ENCODE measurements around the gene PTPN23.
A peak's percentile ranks its signal among the peaks of the same experiment; 100 is the strongest.

PTPN23 gene

GRCh38 chr3:47410801-47411646, 30.2 kb downstream of the PTPN23 start:
- Histone ChIP-seq H3K9me3 (ENCODE audit: control insufficient read depth, low read length) (no peaks in the 10 kb centered on the region), H3K4me3 (ENCODE audit: insufficient read depth in 1 of 2, low read depth in 1 of 2, low read length in 2 of 2) (no peak overlapping the region), H2BK12ac (ENCODE audit: low read length in 2 of 2) (no peak overlapping the region), H4K91ac (ENCODE audit: low read length) (no peak overlapping the region), H2AFZ (ENCODE audit: low read depth, low read length) (no peak overlapping the region), H3K14ac (ENCODE audit: low read length in 2 of 2) (no peak overlapping the region), H4K8ac (ENCODE audit: low read length) (no peak overlapping the region), H3K27ac (ENCODE audit: low read length, poor library complexity, severe bottlenecking) (no peak overlapping the region), H3K4ac (ENCODE audit: low read depth in 1 of 2, low read length in 2 of 2) (no peak overlapping the region), H3K9ac (ENCODE audit: low read length) (no peak overlapping the region), H2BK5ac (ENCODE audit: low read depth, low read length, poor library complexity, severe bottlenecking) (no peak overlapping the region), H2BK15ac (ENCODE audit: low read depth, poor library complexity, severe bottlenecking) (no peak overlapping the region), H3K4me1 (ENCODE audit: control insufficient read depth, insufficient read depth, low read depth, low read length) (peaks cover 24% of the 10 kb centered on the region), H2AK5ac (ENCODE audit: low read length, severe bottlenecking) (no peak overlapping the region), H3K4me2 (ENCODE audit: low read length, poor library complexity, severe bottlenecking) (no peak overlapping the region), H3K79me1 (replicated peaks; ENCODE audit: low read length, poor library complexity, severe bottlenecking) (peaks cover 22% of the 10 kb centered on the region), H3K27me3 (ENCODE audit: control insufficient read depth in 1 of 2, insufficient read depth in 1 of 2, low read length in 2 of 2) (no peaks in the 10 kb centered on the region), H3K36me3 (ENCODE audit: control insufficient read depth in 1 of 2, insufficient read depth in 2 of 2, low read depth in 1 of 2, low read length in 2 of 2) (peaks cover 85 to 94% of the 10 kb centered on the region in 2 experiments), H2BK120ac (ENCODE audit: low read depth, low read length) (no peak overlapping the region), H3K23ac (ENCODE audit: low read length in 2 of 2) (no peak overlapping the region), H3K18ac (ENCODE audit: low read depth in 1 of 2, low read length in 2 of 2) (no peak overlapping the region)
- 98% methylated on average over 30 of the region's 30 CpGs for WGBS
- no peak for DNase-seq

- Histone ChIP-seq H2AFZ (ENCODE audit: low read depth, low read length) (no peak overlapping the region), H3K14ac (ENCODE audit: low read length in 2 of 2) (no peak overlapping the region), H3K4ac (ENCODE audit: low read depth in 1 of 2, low read length in 2 of 2) (no peak overlapping the region), H3K27me3 (ENCODE audit: control insufficient read depth in 1 of 2, insufficient read depth in 1 of 2, low read length in 2 of 2) (no peaks in the 10 kb centered on the region), H3K27ac (ENCODE audit: low read length, poor library complexity, severe bottlenecking) (no peak overlapping the region), H4K91ac (ENCODE audit: low read length) (peak overlapping the region; percentile 19), H2BK120ac (ENCODE audit: low read depth, low read length) (no peak overlapping the region), H3K4me1 (ENCODE audit: control insufficient read depth, insufficient read depth, low read depth, low read length) (peaks cover 25% of the 10 kb centered on the region), H2BK5ac (ENCODE audit: low read depth, low read length, poor library complexity, severe bottlenecking) (no peak overlapping the region), H3K79me1 (replicated peaks; ENCODE audit: low read length, poor library complexity, severe bottlenecking) (peaks cover 22% of the 10 kb centered on the region), H3K18ac (ENCODE audit: low read depth in 1 of 2, low read length in 2 of 2) (no peak overlapping the region), H3K4me2 (ENCODE audit: low read length, poor library complexity, severe bottlenecking) (no peak overlapping the region), H4K8ac (ENCODE audit: low read length) (no peak overlapping the region), H3K9ac (ENCODE audit: low read length) (no peak overlapping the region), H3K9me3 (ENCODE audit: control insufficient read depth, low read length) (no peaks in the 10 kb centered on the region), H2BK12ac (ENCODE audit: low read length in 2 of 2) (no peak overlapping the region), H3K23ac (ENCODE audit: low read length in 2 of 2) (no peak overlapping the region), H3K36me3 (ENCODE audit: control insufficient read depth in 1 of 2, insufficient read depth in 2 of 2, low read depth in 1 of 2, low read length in 2 of 2) (peaks cover 82 to 90% of the 10 kb centered on the region in 2 experiments), H3K4me3 (ENCODE audit: insufficient read depth in 1 of 2, low read depth in 1 of 2, low read length in 2 of 2) (no peak overlapping the region), H2BK15ac (ENCODE audit: low read depth, poor library complexity, severe bottlenecking) (no peak overlapping the region), H2AK5ac (ENCODE audit: low read length, severe bottlenecking) (no peak overlapping the region)
- WGBS, result 97% methylated on average over 24 of the region's 24 CpGs
- DNase-seq, result no peak
Measured at GRCh38 chr3:47411696-47412452, 31.1 kb downstream of the PTPN23 start.

GRCh38 chr3:47412453-47412756, 31.6 kb downstream of the PTPN23 start:
- Histone ChIP-seq H2AK5ac (ENCODE audit: low read length, severe bottlenecking) (no peak overlapping the region), H4K8ac (ENCODE audit: low read length) (no peak overlapping the region), H2BK15ac (ENCODE audit: low read depth, poor library complexity, severe bottlenecking) (no peak overlapping the region), H3K18ac (ENCODE audit: low read depth in 1 of 2, low read length in 2 of 2) (no peak overlapping the region), H2BK12ac (ENCODE audit: low read length in 2 of 2) (no peak overlapping the region), H3K14ac (ENCODE audit: low read length in 2 of 2) (no peak overlapping the region), H2AFZ (ENCODE audit: low read depth, low read length) (no peak overlapping the region), H3K4me1 (ENCODE audit: control insufficient read depth, insufficient read depth, low read depth, low read length) (peaks cover 28% of the 10 kb centered on the region), H4K91ac (ENCODE audit: low read length) (no peak overlapping the region), H3K4ac (ENCODE audit: low read depth in 1 of 2, low read length in 2 of 2) (no peak overlapping the region), H3K9ac (ENCODE audit: low read length) (no peak overlapping the region), H3K79me1 (replicated peaks; ENCODE audit: low read length, poor library complexity, severe bottlenecking) (peaks cover 18% of the 10 kb centered on the region), H3K23ac (ENCODE audit: low read length in 2 of 2) (no peak overlapping the region), H3K4me2 (ENCODE audit: low read length, poor library complexity, severe bottlenecking) (no peak overlapping the region), H3K4me3 (ENCODE audit: insufficient read depth in 1 of 2, low read depth in 1 of 2, low read length in 2 of 2) (no peak overlapping the region), H3K27me3 (ENCODE audit: control insufficient read depth in 1 of 2, insufficient read depth in 1 of 2, low read length in 2 of 2) (no peaks in the 10 kb centered on the region), H3K9me3 (ENCODE audit: control insufficient read depth, low read length) (no peaks in the 10 kb centered on the region), H3K36me3 (ENCODE audit: control insufficient read depth in 1 of 2, insufficient read depth in 2 of 2, low read depth in 1 of 2, low read length in 2 of 2) (peaks cover 80 to 90% of the 10 kb centered on the region in 2 experiments), H2BK5ac (ENCODE audit: low read depth, low read length, poor library complexity, severe bottlenecking) (no peak overlapping the region), H2BK120ac (ENCODE audit: low read depth, low read length) (no peak overlapping the region), H3K27ac (ENCODE audit: low read length, poor library complexity, severe bottlenecking) (no peak overlapping the region)
- WGBS, result 96% methylated on average over 5 of the region's 5 CpGs
- no peak for DNase-seq

- H3K23ac ChIP-seq (ENCODE audit: low read length in 2 of 2), result no peak overlapping the region
- H3K36me3 ChIP-seq (ENCODE audit: control insufficient read depth in 1 of 2, insufficient read depth in 2 of 2, low read depth in 1 of 2, low read length in 2 of 2), result peaks cover 74 to 88% of the 10 kb centered on the region in 2 experiments
- no peaks in the 10 kb centered on the region for H3K27me3 ChIP-seq (ENCODE audit: control insufficient read depth in 1 of 2, insufficient read depth in 1 of 2, low read length in 2 of 2)
- H4K8ac ChIP-seq (ENCODE audit: low read length), result no peak overlapping the region
- H2BK5ac ChIP-seq (ENCODE audit: low read depth, low read length, poor library complexity, severe bottlenecking), result no peak overlapping the region
- no peak for DNase-seq
- H3K18ac ChIP-seq (ENCODE audit: low read depth in 1 of 2, low read length in 2 of 2), result no peak overlapping the region
- H3K79me1 ChIP-seq (replicated peaks; ENCODE audit: low read length, poor library complexity, severe bottlenecking), result peaks cover 15% of the 10 kb centered on the region
- no peak overlapping the region for H3K9ac ChIP-seq (ENCODE audit: low read length)
- H2AFZ ChIP-seq (ENCODE audit: low read depth, low read length), result no peak overlapping the region
- H2BK120ac ChIP-seq (ENCODE audit: low read depth, low read length), result no peak overlapping the region
- H3K4me2 ChIP-seq (ENCODE audit: low read length, poor library complexity, severe bottlenecking), result no peak overlapping the region
- no peak overlapping the region for H3K4me3 ChIP-seq (ENCODE audit: insufficient read depth in 1 of 2, low read depth in 1 of 2, low read length in 2 of 2)
- no peak overlapping the region for H3K14ac ChIP-seq (ENCODE audit: low read length in 2 of 2)
- H3K4me1 ChIP-seq (ENCODE audit: control insufficient read depth, insufficient read depth, low read depth, low read length), result peaks cover 28% of the 10 kb centered on the region
- H2BK15ac ChIP-seq (ENCODE audit: low read depth, poor library complexity, severe bottlenecking), result no peak overlapping the region
- WGBS, result 81% methylated on average over 12 of the region's 12 CpGs
- no peak overlapping the region for H2AK5ac ChIP-seq (ENCODE audit: low read length, severe bottlenecking)
- no peak overlapping the region for H4K91ac ChIP-seq (ENCODE audit: low read length)
- no peak overlapping the region for H3K27ac ChIP-seq (ENCODE audit: low read length, poor library complexity, severe bottlenecking)
- no peak overlapping the region for H3K4ac ChIP-seq (ENCODE audit: low read depth in 1 of 2, low read length in 2 of 2)
- H3K9me3 ChIP-seq (ENCODE audit: control insufficient read depth, low read length), result no peaks in the 10 kb centered on the region
- no peak overlapping the region for H2BK12ac ChIP-seq (ENCODE audit: low read length in 2 of 2)
Measured at GRCh38 chr3:47412842-47413520, 32.2 kb downstream of the PTPN23 start.

All from mesenchymal stem cell (in vitro differentiated cells and primary cell).